K562 treated with DMSO at 1 percent for 12 hours (cell line): ENCODE results near the gene JMJD6. TPM values are rescaled to one million over a fixed set of nuclear protein-coding genes. Genes with fewer than 3 reads are reported as not detected.

ENCODE experiments used
- total RNA-seq: library from RNA; unstranded; fragments of 300-600 nt; gene quantifications from 2 replicates; pipeline ENCODE4 v1.2.3, GENCODE V29; 2022; ENCODE audit not compliant: insufficient read depth

JMJD6 gene
- 36.3 and 53.7 TPM in 2 replicates for total RNA-seq

GRCh38 chr17:76726231-76726775 lies at the start of gene JMJD6:
TSS of gene JMJD6 (minus strand) at chr17:76726606. CDS start at chr17:76726475, 131 bp downstream.

GRCh38 chr17:76737676-76738467 lies 11.5 kb upstream of the JMJD6 start, which contains the start of gene MFSD11:
TSS of gene MFSD11 (plus strand) at chr17:76738119. CDS start at chr17:76738353, 234 bp downstream.

GRCh38 chr17:76737082-76737675 lies 10.8 kb upstream of the JMJD6 start, which contains the start of gene SRSF2:
TSS of gene SRSF2 (minus strand) at chr17:76737331. CDS start at chr17:76737160, 171 bp downstream.

GRCh38 chr17:76726776-76727718 lies 641 bp upstream of the JMJD6 start, which contains the start of gene METTL23:
TSS of gene METTL23 (plus strand) at chr17:76726839. CDS start at chr17:76729711, 2,872 bp downstream.

GRCh38 chr17:76710863-76711611 lies 15.4 kb downstream of the JMJD6 start, which contains the start of gene MXRA7:
TSS of gene MXRA7 (minus strand) at chr17:76710965. CDS start at chr17:76710946, 19 bp downstream.

Other genes with a start within 250 kb of the JMJD6 start
- gene RHBDF2, start 225.2 kb downstream of the JMJD6 start, total RNA-seq, result 0.65 and 0.97 TPM in 2 replicates
- 0.40 TPM in 1 of 2 replicates, not detected in the other for gene CYGB, start 188.9 kb downstream of the JMJD6 start, total RNA-seq
- not detected in 2 replicates for gene PRCD, start 186.6 kb downstream of the JMJD6 start, total RNA-seq
- not detected in 2 replicates for gene ST6GALNAC2, start 140.7 kb downstream of the JMJD6 start, total RNA-seq
- 24.2 and 28.9 TPM in 2 replicates for gene ST6GALNAC1, start 82.8 kb downstream of the JMJD6 start, total RNA-seq
- 11.1 and 14.7 TPM in 2 replicates for gene MXRA7, start 15.6 kb downstream of the JMJD6 start, total RNA-seq
- gene METTL23, start 233 bp upstream of the JMJD6 start, total RNA-seq, result 66.5 and 71.4 TPM in 2 replicates
- gene SRSF2, start 10.7 kb upstream of the JMJD6 start, total RNA-seq, result 297 and 419 TPM in 2 replicates
- 13.4 and 37.2 TPM in 2 replicates for gene MFSD11, start 11.5 kb upstream of the JMJD6 start, total RNA-seq
- not detected in 2 replicates for gene MGAT5B, start 141.8 kb upstream of the JMJD6 start, total RNA-seq